HG02623 (cell line): ENCODE measurements around the gene FAM237A.

Experiments
- ATAC-seq: cut with Tn5 transposase; IDR thresholded peaks from one replicate; pipeline ENCODE4 v1.9.1; 2021; ENCODE audit warnings: moderate library complexity; ENCODE audit not compliant: unreplicated experiment

The FAM237A gene

DNA sequence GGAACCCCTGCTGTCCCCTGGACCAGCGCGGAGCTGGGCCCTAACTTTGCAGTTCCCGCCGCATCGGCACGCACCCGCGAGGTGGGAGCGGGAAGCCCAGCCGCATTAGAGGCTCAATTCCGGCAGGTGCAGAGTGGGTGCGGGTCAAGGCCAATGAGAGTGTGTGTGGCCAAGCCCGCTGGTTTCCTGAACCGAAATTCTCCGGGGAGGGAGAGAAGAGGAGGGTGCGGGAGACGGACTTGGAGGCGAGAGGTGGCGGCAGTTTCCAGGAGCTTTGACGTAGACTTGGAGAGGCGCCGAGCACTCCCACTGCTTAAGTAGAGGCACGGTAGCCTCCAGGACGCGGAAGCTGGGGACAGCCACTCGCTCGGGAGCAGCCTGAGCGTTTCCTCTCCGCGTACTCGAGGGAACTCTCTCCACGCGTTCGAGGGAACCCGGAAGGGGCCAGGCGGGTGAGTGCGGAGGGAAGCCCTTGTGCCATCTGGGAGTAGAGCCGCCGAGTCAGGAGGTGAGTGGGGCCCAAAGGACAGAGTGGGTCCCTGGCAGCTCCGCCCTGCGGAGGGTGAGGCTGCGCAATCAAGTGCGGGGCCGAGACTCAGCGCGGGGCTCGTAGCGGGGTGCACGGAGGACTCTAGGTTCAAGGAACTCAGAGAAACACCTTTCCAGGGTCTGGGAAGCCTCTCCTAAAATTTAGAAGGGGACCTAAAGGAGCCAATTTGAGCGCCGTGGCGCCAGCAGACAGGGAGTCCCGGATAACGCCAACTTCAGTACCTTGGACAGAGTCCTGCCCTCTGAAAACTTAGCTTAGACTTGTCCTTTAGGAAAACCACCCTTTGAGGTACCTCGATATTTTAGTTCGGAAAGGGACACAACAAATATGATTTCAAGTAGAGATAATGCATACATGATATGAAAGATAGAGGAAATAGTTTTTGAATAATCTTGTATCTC lies at the start of gene FAM237A:
TSS of gene FAM237A (plus strand) at position 413 of the 951 bp plus-strand sequence. CDS start 1,750 bp downstream, outside the sequence.
- ATAC-seq = no peak

DNA sequence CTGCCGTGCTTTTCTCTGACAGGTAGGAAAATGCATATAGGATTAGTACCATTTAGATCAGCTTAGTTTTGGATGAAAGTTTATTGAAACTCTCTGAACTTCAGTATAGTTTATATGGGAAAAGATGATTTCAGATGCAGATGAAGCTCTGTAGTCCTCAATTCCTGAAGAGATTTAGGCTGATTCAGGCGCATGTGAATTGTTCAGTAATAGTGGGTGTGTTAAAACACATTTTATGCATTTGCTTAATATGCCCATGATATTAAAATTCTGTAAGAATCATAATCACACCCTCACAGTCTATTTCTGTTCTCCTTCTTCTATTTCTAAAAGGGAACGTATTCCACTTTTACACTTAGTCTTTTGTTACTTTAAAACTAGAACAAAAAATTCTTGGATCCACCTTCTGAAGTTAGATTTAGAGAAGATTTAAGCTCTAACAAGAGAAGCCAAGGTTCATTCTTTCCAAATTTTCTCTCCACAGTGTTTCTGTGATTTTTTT lies 44.5 kb upstream of the FAM237A start:
- no peak for ATAC-seq

DNA sequence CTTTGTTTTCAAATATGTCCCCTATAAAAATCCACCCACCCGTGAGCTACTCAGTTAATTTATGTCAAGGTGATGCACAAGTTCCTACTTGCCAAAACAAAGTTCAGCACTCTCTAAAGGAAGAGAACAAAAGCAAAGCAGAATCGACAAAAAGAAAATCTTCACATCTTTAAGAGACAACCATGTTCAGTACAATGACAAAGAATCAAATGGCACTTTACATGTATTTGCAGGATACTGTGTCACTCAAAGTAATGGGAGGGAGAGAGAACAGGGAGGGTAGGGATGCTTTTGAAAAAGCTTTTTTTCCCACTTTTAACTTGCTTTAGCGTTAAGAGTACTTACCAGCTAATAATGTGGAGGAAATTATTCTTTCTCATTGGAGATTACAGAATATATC lies 39.0 kb upstream of the FAM237A start:
- no peak for ATAC-seq

DNA sequence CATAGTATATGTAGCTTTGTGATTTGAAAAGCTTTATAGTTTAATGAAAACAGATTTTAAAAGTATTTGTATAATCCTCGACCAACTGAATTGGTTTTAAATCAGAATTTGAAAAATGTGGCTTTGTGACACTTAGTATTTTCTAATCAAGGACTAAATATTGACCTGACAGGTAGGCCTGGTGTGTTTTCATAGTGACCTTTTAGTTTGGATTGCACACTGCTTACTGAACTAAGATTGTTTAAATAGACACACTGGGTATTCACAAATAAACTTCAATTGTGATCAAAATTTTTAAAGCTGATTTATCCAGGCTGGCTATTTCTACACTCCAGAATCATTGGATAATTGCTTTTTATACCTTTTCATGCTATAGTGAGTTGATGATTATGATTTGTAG lies 31.8 kb upstream of the FAM237A start:
- ATAC-seq = no peak

DNA sequence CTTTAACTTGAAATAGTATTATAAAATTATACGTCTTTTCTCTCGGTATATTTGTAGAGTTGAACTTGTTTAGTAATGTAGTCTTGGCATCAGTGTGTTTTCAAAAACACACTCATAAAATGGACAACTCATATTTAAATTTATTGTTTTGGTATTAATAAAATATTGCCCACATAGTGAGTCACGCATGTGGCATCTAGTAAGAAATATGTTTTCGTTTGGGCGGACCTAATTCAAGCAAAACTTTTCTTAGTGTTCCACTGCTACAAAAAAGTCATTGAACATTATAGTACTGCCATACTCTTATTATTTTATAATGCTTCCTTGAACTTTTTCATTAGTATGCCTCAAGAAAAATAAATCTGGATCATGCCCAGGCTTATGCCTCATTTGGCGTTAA lies 31.1 kb upstream of the FAM237A start:
- ATAC-seq = no peak

DNA sequence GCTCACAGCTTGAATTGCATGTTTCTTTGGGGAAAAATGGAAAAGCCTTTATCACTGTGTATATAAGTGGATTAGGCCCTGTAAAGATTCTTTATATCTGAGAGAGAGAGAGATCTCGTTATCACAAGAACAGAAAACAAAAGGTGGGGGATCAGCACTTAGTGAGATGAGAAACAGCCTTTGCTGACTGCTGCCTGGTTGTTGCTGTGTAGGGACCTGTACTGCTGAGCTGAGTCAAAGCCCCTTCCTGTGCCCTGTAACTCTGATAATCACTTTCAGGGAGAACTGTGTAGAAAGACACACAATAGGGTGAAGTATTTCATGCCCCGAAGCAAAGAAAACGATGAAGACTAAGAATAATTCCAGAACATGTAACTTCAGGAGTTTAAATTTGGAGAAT lies 30.6 kb upstream of the FAM237A start:
- ATAC-seq = no peak

DNA sequence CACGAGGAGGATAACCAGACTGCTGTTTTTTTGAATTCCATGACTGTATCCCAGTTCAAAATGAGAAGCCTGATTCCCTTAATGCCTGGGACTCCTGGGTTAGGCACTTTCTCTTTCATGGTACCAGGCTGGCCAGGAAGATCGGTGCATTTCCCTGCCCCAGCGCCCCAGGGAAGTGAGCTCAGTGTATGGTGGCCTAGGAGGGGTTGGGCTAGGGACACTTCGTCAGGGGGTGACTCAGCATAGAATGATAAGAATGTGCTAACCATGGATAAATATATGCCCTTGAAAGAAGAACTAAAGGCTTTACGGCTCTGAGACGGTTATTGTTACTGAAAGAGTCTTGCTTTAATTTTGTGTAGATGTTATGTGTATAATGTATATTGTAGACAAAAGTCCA lies 27.5 kb upstream of the FAM237A start:
- ATAC-seq = no peak

DNA sequence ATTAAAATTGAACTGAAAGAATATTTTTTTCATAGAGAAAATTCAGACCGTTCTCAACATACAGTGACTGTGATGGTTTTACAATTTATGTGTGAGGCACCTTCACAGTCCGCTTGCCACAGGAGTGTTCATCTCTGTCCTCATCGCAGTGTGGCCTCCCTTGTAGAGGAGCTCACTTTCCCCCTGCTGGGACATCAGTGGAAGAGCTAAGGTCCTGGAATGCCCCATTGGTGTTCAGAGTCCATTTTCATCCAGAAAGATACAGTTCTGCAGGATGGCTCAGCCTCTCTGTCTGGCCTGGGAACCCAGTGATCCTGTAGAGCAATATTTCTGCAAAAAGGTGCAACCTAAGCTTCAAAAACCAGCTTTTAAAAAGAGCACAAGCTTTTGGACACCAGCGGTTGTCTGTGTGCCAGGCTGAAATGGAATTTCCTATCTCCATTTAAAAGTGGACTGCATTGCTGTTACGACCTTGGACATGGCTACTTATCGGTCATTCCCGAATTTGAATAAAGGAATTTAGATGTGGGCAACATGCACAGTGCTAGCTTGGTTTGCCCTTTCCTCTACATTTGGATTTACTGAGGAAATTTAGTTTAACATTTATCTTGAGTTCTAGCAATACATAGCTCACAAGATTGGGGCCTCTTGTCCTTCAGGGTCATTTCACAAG lies 26.7 kb upstream of the FAM237A start:
- no peak for ATAC-seq

DNA sequence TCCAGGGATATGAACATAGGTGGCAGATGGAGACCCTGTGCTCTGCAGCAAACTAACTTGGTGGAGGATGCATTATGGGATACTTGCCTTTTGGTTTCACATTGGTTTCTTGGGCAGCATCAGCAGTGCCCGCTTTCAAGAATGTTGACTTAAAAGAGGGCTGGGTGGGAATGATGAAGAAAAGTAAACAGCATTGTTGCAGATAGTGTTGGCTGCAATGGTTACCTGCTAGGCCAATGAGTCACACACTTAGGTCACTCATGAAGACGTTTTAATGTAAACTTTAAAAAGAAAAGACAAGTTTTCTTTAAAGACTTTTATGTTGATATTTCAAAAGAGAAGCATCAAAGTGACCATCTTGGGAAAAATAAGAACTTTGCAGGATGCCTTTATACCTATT lies 26.1 kb upstream of the FAM237A start:
- no peak for ATAC-seq

DNA sequence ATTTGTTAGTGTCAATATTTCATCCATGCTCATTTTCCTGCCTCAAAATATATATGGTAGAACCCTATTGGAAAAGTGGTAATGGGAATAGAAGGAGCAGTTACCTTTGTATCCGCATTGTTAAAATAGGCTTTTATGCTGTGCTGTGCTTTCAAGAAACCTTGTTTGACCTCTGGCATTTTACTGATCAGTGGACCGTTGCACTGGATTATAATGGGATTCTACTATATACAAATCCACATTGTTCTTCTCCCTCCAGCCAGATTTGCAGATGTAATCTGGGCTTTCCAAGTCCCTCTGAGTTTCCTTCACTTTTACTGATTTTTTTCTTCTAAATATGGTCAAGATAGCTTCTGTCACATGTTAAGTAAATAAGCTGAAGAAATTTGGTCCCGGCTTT lies 23.3 kb upstream of the FAM237A start:
- no peak for ATAC-seq

DNA sequence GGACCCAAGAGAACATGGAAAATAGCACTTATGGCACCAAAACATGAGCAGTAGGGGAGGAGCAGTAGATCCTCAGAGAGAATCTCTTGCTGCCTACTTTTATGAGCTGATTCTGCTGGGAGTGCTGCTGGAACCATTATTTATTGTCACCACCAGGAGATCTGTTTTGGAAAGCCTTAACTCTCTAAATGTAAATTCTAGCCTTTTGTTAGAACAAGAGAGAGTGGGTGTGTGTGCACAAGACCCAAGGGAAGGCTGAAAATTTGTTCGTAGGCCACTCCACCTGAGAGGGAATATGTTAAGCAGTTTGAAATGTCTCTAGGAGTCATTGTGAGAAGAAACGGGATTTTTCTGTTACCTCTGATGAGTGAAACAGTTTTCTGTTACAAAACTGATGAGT lies 16.2 kb upstream of the FAM237A start:
- ATAC-seq = no peak

DNA sequence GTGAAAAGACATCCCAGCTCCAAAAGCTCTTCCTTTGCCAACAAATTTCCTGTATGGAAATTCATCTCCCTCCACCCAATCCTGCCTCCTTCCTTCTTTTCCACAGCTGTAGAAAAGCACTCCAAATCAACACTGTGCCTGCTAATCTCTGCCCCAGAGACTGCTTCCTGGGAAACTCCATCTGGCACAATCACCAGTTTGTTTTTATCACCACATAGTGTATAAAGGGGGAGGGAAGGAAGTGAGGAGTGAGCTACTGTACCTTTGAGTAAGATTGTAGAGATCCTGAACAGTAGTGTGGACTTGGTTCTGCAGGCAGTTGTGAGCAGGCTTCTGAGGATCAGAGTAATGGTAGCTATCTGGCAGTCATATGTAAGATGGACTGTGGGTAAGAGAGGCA lies 14.7 kb upstream of the FAM237A start:
- no peak for ATAC-seq

DNA sequence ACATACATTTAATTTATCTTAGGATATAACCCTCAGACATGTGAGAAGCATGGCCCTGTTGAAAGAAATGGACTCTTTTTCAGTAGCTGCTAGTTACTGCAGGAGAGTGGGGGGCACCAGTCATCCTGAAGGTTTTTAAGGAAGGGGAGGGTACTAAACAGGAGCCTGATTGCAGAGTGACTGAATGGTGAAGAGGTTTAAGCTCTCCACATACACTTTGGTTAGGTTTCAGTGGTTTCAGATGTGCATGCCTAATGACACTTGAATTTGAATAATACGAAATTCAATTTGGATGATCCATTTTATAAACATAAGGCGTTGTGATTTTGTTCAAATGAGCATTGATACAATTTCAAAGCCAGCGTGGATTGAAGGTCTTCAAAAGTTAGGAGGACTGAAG lies 10.9 kb upstream of the FAM237A start:
- no peak for ATAC-seq

DNA sequence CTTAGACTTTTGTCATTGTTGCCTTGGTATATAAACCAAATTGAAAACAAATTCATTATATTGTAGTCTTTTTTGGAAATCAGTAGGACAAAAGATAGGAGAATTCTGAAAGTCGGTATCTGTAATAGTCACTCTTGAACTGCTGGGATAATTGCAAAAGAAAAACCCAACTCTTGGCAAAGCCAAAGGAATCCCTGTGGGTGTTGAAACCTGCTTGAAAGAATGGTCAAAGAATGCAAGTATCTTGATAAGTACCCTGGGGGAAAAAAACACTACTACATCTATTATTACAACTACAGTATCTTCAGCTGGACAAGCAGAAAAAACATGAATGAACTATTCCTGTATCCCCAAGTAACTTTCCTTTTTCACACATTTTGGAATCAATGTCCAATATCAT lies 7.3 kb upstream of the FAM237A start:
- ATAC-seq = no peak

DNA sequence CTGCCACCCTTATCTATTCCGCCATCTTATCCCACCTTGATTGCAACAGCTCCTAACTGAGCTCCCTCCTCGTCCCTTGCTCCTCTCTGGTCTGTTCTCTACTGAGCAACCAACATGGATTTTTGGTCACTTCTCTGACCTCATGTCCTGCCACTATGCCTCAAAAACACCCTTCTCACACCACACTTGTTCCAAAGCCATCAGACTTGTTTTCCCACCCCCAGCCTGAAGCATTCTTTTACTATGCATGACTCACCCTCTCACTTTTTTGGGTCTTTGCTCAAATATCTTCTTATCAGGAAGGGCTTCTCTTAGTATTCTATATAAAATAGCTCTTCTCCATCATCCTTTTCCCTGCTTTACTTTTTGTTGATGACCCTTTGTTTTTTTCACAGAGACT lies 2.7 kb upstream of the FAM237A start:
- no peak for ATAC-seq

DNA sequence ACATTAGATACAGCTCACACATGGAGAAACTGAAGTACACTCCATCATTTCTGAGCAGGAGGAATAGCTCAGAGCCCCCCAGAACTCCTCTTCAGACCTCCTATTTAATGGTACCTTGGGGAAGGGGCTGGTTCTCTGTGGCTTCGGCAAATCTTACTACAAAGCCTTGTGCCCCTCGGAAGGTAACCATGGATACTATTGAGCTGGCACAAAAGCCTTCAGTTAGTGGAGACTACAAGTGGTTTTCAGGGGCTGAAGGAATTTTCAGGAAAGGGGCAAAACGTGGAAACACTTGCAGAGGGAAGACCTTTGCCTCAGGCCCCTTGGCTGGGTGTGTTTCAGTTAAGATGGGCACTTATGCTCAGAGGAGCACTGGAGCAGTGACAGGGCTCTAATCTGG lies 1.1 kb upstream of the FAM237A start:
- ATAC-seq = no peak

DNA sequence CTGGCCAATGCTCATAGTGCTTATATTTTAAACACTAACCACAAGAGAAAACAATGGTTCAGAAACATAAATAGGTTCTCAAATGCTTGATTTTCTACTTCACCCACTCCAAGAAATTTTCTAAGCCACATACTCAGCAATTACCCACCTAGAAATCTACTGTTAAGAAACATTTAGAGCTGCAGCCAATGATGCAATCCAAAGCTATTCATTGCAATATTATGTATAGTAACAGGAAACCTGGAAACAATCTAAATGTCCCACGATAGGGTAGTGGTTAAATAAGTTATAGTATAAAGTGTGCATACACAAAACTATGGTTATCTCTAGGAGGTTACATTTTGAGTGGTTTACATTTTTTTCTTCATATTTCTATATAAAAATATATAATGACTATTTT lies 5.7 kb downstream of the FAM237A start:
- no peak for ATAC-seq

DNA sequence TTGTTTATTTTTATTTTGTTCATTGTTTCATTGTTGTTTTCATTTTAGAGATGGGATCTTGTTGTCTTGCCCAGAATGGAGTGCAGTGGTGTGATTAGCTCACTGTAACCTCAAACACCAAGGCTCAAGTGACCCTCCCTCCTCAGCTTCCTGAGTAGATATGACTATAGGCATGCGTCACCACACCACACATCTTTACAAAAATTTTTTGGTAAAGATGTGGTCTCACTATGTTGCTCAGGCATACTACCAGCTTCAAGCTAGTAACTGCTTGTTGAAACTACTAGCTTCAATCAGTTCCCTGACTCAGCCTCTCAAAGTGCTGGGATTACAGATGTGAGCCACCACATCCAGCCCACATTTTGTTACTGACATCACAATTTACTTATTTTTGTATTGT lies 14.8 kb downstream of the FAM237A start:
- ATAC-seq = no peak

DNA sequence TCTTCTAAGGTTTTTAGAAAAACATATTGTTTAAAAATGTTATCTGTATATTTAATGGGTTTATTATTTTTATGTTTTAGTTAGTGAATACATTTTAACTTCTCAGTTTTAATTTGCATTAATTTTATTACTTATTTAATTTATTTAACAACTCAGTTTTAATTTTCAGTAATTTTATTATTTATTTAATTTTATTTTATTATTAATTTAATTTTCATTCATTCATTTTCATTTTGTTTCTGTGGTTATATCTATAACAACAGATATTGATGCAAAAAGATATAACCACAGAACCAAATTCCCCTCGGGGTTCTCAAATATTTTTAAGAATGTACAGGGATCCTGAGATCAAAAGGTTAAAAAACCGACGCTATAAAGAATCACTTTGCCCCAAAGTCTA lies 23.0 kb downstream of the FAM237A start:
- no peak for ATAC-seq

DNA sequence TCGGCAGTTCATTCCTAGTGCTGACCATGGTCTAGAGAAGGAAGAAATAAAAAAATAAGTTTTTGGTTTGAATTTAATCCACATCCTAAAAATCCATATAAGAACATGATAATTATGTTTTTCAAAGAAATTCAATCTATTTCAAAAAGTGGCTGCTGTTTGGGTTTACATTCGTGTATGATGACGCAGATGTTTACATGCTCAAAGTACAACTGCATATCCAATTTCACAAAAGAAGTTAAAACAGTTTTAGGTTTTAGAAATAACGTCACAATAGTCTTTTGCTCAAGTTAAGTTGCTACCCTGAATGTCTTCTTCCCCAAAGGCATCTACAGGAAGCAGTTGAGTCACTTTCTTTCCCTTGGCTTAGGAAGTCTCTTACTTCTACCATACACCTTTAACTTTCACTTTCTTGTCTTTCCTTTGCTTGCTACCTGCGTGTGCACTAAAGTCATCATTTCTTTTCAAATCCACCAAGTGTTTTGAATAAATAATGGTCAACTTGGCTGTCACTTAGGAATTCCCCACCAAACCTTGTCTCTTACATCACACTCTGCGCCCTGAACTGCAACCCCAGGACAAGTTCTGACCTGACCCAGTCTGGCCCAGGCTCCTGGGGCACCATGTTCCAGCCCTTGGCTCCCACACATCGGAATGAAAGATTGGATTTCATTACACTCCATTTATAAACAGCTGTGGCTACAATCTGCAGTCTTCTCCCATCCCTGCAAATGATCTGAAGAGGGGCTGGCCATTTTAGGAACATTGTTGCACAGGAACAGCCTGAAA lies 28.4 kb downstream of the FAM237A start:
- no peak for ATAC-seq

DNA sequence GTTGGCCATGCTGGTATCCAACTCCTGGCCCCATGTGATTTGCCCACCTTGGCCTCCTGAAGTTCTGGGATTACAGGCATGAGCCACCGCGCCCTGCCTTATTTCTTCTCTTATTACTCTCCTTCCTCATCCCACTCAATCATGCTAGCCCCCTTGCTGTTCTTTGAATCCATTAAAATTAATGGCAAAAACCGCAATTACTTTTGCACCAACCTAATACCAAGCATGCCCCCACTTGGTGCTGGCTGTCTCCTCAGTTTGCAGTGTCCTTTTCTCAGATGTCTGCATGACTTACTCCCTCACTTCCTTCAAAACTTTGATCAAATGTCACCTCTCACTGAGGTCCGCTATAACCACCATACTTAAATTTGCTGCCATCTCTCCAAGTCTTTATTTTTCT lies 41.3 kb downstream of the FAM237A start:
- no peak for ATAC-seq
